Astrocyte (in vitro differentiated cells and primary cell): ENCODE data around the gene AJAP1. TPM values are rescaled to one million over a fixed set of nuclear protein-coding genes. Genes with fewer than 3 reads are reported as not detected.

ENCODE experiments used
- DNase-seq: peaks from one replicate; pipeline ENCODE4 v3.0.0-alpha.2; 2010; ENCODE audit warnings: low read depth
- FAIRE-seq: peaks from 2 replicates; lab custom pipeline; 2011; peaks lifted over from hg19 to GRCh38; lab: Jason Lieb, UNC
- H2AFZ ChIP-seq: 2 replicates; pipeline ENCODE4 v1.6.0; 2012; ENCODE audit warnings: low read depth, low read length, inconsistent platforms
- H3K27ac ChIP-seq: 2 replicates; pipeline ENCODE4 v1.5.1; 2011; ENCODE audit warnings: low read depth, low read length, inconsistent platforms
- H3K27me3 ChIP-seq: 2 replicates; pipeline ENCODE4 v1.6.0; 2011; ENCODE audit warnings: low read length, inconsistent platforms; ENCODE audit not compliant: insufficient read depth
- H3K36me3 ChIP-seq: 2 replicates; pipeline ENCODE4 v1.5.1; 2011; ENCODE audit warnings: low read length, inconsistent platforms; ENCODE audit not compliant: insufficient read depth
- H3K4me1 ChIP-seq: 2 replicates; pipeline ENCODE4 v1.5.1; 2011; ENCODE audit warnings: low read length, inconsistent platforms; ENCODE audit not compliant: insufficient read depth
- H3K4me2 ChIP-seq: 2 replicates; pipeline ENCODE4 v1.6.0; 2012; ENCODE audit warnings: low read length, inconsistent platforms
- H3K4me3 ChIP-seq: 2 replicates; pipeline ENCODE4 v1.5.1; 2011; ENCODE audit warnings: low read depth, mild to moderate bottlenecking, low read length, inconsistent platforms; ENCODE audit not compliant: insufficient read depth
- H3K79me2 ChIP-seq: 2 replicates; pipeline ENCODE4 v1.6.0; 2012; ENCODE audit warnings: mild to moderate bottlenecking, low read length, inconsistent platforms; ENCODE audit not compliant: insufficient read depth
- H3K9ac ChIP-seq: 2 replicates; pipeline ENCODE4 v1.6.0; 2012; ENCODE audit warnings: mild to moderate bottlenecking, low read length, inconsistent platforms
- H3K9me3 ChIP-seq: 2 replicates; pipeline ENCODE4 v1.5.1; 2012; ENCODE audit warnings: low read depth, mild to moderate bottlenecking, low read length, inconsistent platforms; ENCODE audit not compliant: insufficient read depth
- H4K20me1 ChIP-seq: 2 replicates; pipeline ENCODE4 v1.6.0; 2012; ENCODE audit warnings: low read length, inconsistent platforms; ENCODE audit not compliant: insufficient read depth
- H3K27ac Mint-ChIP-seq: one replicate; pipeline ENCODE4 v1.8.0; 2021; ENCODE audit warnings: mild to moderate bottlenecking, mixed read lengths; ENCODE audit not compliant: unreplicated experiment
- H3K27me3 Mint-ChIP-seq: one replicate; pipeline ENCODE4 v1.8.0; 2021; ENCODE audit warnings: low read depth, mixed read lengths; ENCODE audit not compliant: unreplicated experiment
- H3K36me3 Mint-ChIP-seq: one replicate; pipeline ENCODE4 v1.8.0; 2021; ENCODE audit warnings: low read depth, mixed read lengths; ENCODE audit not compliant: unreplicated experiment
- H3K4me1 Mint-ChIP-seq: one replicate; pipeline ENCODE4 v1.8.0; 2021; ENCODE audit warnings: low read depth, mixed read lengths; ENCODE audit not compliant: unreplicated experiment
- H3K4me3 Mint-ChIP-seq: one replicate; pipeline ENCODE4 v1.8.0; 2021; ENCODE audit warnings: mild to moderate bottlenecking, moderate library complexity, mixed read lengths; ENCODE audit not compliant: unreplicated experiment
- H3K9me3 Mint-ChIP-seq: one replicate; pipeline ENCODE4 v1.8.0; 2021; ENCODE audit warnings: mild to moderate bottlenecking, mixed read lengths; ENCODE audit not compliant: unreplicated experiment
- EZH2 ChIP-seq: IDR thresholded peaks from 2 replicates; pipeline ENCODE4 v1.6.1; 2012; ENCODE audit warnings: mild to moderate bottlenecking, low read length, inconsistent platforms; ENCODE audit not compliant: insufficient read depth
- total RNA-seq: library from RNA; stranded (reverse); gene quantifications from 2 replicates; pipeline ENCODE4 v1.2.1, GENCODE V29; 2021
- TF ChIP-seq, protein P1 (sequence below): IDR thresholded peaks from 2 replicates; pipeline ENCODE4 v1.5.1; 2011; ENCODE audit warnings: low read depth, mild to moderate bottlenecking, inconsistent platforms, low read length, moderate library complexity; ENCODE audit not compliant: insufficient read depth

The AJAP1 gene
- total RNA-seq, 1 donor from 2014 or later = 0.34 TPM

GRCh38 chr1:4697801-4698200, 43.4 kb downstream of the AJAP1 start:
- H3K4me3 ChIP-seq = no peak overlapping the region
- no peaks in the 10 kb centered on the region for H3K27me3 ChIP-seq
- H3K27ac ChIP-seq = no peak overlapping the region
- no peaks in the 10 kb centered on the region for H3K4me1 ChIP-seq
- Mint-ChIP-seq H3K36me3 (peaks cover 5% of the 10 kb centered on the region), H3K9me3 (peaks cover 5% of the 10 kb centered on the region), H3K4me1 (peaks cover 7% of the 10 kb centered on the region), H3K4me3 (no peak overlapping the region), H3K27me3 (peaks cover 41% of the 10 kb centered on the region), H3K27ac (no peak overlapping the region)
- DNase-seq = no peak
- H4K20me1 ChIP-seq = no peaks in the 10 kb centered on the region
- H3K9me3 ChIP-seq = peaks cover 5% of the 10 kb centered on the region
- no peaks in the 10 kb centered on the region for H3K79me2 ChIP-seq
- no peak for FAIRE-seq
- no peak overlapping the region for H3K4me2 ChIP-seq
- H3K9ac ChIP-seq = no peak overlapping the region
- H3K36me3 ChIP-seq = no peaks in the 10 kb centered on the region
- H2AFZ ChIP-seq = no peak overlapping the region
- TF ChIP-seq, protein P1, sequence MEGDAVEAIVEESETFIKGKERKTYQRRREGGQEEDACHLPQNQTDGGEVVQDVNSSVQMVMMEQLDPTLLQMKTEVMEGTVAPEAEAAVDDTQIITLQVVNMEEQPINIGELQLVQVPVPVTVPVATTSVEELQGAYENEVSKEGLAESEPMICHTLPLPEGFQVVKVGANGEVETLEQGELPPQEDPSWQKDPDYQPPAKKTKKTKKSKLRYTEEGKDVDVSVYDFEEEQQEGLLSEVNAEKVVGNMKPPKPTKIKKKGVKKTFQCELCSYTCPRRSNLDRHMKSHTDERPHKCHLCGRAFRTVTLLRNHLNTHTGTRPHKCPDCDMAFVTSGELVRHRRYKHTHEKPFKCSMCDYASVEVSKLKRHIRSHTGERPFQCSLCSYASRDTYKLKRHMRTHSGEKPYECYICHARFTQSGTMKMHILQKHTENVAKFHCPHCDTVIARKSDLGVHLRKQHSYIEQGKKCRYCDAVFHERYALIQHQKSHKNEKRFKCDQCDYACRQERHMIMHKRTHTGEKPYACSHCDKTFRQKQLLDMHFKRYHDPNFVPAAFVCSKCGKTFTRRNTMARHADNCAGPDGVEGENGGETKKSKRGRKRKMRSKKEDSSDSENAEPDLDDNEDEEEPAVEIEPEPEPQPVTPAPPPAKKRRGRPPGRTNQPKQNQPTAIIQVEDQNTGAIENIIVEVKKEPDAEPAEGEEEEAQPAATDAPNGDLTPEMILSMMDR = no peak

DNA sequence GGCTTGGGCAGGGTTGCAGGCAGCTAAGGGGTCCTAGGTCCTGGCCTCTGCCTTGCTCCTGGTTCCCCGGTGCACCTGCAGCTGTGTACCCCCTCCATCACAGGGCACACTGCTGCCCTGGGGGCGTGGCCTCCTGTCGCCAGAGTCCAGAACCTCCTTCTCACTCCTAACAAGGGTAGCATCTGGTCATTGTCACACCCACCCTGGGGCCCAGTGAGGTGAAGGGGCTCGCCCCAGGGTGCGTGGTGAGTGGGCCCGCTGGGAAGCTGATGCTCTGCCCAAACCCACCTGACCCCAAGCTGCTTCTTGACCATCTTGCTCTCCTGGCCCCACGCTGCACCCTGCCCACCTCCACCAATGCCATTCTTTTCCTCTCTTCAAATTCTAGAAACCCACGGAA, 44.5 kb downstream of the AJAP1 start:
- FAIRE-seq (no peak), DNase-seq (no peak)
- no peak overlapping the region for H3K4me2 ChIP-seq
- no peak overlapping the region for H3K9ac ChIP-seq
- H3K79me2 ChIP-seq = no peaks in the 10 kb centered on the region
- Mint-ChIP-seq H3K27ac (peak overlapping the region; percentile 23), H3K36me3 (peaks cover 5% of the 10 kb centered on the region), H3K27me3 (peaks cover 43% of the 10 kb centered on the region), H3K4me1 (peaks cover 7% of the 10 kb centered on the region), H3K4me3 (no peak overlapping the region), H3K9me3 (peaks cover 5% of the 10 kb centered on the region)
- H3K36me3 ChIP-seq = no peaks in the 10 kb centered on the region
- no peak overlapping the region for H3K4me3 ChIP-seq
- H3K4me1 ChIP-seq = no peaks in the 10 kb centered on the region
- H3K27ac ChIP-seq = peak overlapping the region; percentile 12
- no peaks in the 10 kb centered on the region for H4K20me1 ChIP-seq
- peaks cover 5% of the 10 kb centered on the region for H3K9me3 ChIP-seq
- no peak for TF ChIP-seq EZH2
- TF ChIP-seq, protein P1 = no peak
- H2AFZ ChIP-seq = no peak overlapping the region
- H3K27me3 ChIP-seq = no peaks in the 10 kb centered on the region

GRCh38 chr1:4699376-4700301, 45.2 kb downstream of the AJAP1 start:
- Histone ChIP-seq H3K36me3 (no peaks in the 10 kb centered on the region), H2AFZ (no peak overlapping the region), H3K79me2 (no peaks in the 10 kb centered on the region), H4K20me1 (no peaks in the 10 kb centered on the region), H3K4me1 (no peaks in the 10 kb centered on the region), H3K9ac (peak overlapping the region; percentile 38), H3K4me3 (no peak overlapping the region), H3K9me3 (peaks cover 5% of the 10 kb centered on the region), H3K27ac (peak overlapping the region; percentile 38), H3K4me2 (peak overlapping the region; percentile 8), H3K27me3 (no peaks in the 10 kb centered on the region)
- TF ChIP-seq, protein P1 = no peak
- TF ChIP-seq EZH2 = no peak
- FAIRE-seq (peak; percentile 23), DNase-seq (peak; percentile 34)
- Mint-ChIP-seq H3K27me3 (peaks cover 37% of the 10 kb centered on the region), H3K4me3 (peak overlapping the region; percentile 1), H3K36me3 (peaks cover 1% of the 10 kb centered on the region), H3K4me1 (peaks cover 7% of the 10 kb centered on the region), H3K27ac (peak overlapping the region; percentile 23), H3K9me3 (peaks cover 3% of the 10 kb centered on the region)
